Activated naive CD8-positive, alpha-beta T cell (primary cell): ENCODE data around the gene HECTD2.
"Not testable (repeated sequence)": the region's sequence is repeated elsewhere in the genome, so short reads cannot be mapped to it uniquely, and the experiment has no call there.

Experiments used
- H3K27ac Mint-ChIP-seq: one replicate; pipeline ENCODE4 v1.8.0; 2021; ENCODE audit warnings: mixed read lengths
- H3K27me3 Mint-ChIP-seq: one replicate; pipeline ENCODE4 v1.8.0; 2021; ENCODE audit warnings: mixed read lengths
- H3K36me3 Mint-ChIP-seq: one replicate; pipeline ENCODE4 v1.8.0; 2021; ENCODE audit warnings: mixed read lengths
- H3K4me1 Mint-ChIP-seq: one replicate; pipeline ENCODE4 v1.8.0; 2021; ENCODE audit warnings: low read depth, mixed read lengths
- H3K4me3 Mint-ChIP-seq: one replicate; pipeline ENCODE4 v1.8.0; 2021; ENCODE audit warnings: mild to moderate bottlenecking, mixed read lengths
- H3K9me3 Mint-ChIP-seq: one replicate; pipeline ENCODE4 v1.8.0; 2021; ENCODE audit warnings: low read depth, mixed read lengths

Gene HECTD2

GRCh38 chr10:91409869-91410637, at the start of gene HECTD2:
Gene HECTD2, plus strand, starts transcription at chr10:91410344. Its CDS starts 95 bp downstream, at chr10:91410439.
- Mint-ChIP-seq H3K27me3 (peaks cover 4% of the 10 kb centered on the region), H3K36me3 (no peaks in the 10 kb centered on the region), H3K4me3 (peak within 1 kb of the TSS; percentile 91), H3K9me3 (no peaks in the 10 kb centered on the region), H3K27ac (peak within 1 kb of the TSS; percentile 95), H3K4me1 (peaks cover 16% of the 10 kb centered on the region)

- H3K27me3 Mint-ChIP-seq = peaks cover 27% of the 10 kb centered on the region
- no peaks in the 10 kb centered on the region for H3K4me1 Mint-ChIP-seq
- no peak overlapping the region for H3K27ac Mint-ChIP-seq
- peaks cover 9% of the 10 kb centered on the region for H3K9me3 Mint-ChIP-seq
- H3K4me3 Mint-ChIP-seq = no peak overlapping the region
- H3K36me3 Mint-ChIP-seq = no peaks in the 10 kb centered on the region
These were observed 49.7 kb upstream of the HECTD2 start for GRCh38 chr10:91360461-91360860.

- not testable (repeated sequence) for H3K9me3 Mint-ChIP-seq, H3K4me3 Mint-ChIP-seq, H3K27ac Mint-ChIP-seq, H3K36me3 Mint-ChIP-seq, H3K4me1 Mint-ChIP-seq
- peaks cover 15% of the 10 kb centered on the region for H3K27me3 Mint-ChIP-seq
These were observed 44.6 kb upstream of the HECTD2 start for GRCh38 chr10:91365519-91365918.

- Mint-ChIP-seq H3K9me3 (peaks cover 9% of the 10 kb centered on the region), H3K27me3 (peaks cover 7% of the 10 kb centered on the region), H3K36me3 (no peaks in the 10 kb centered on the region), H3K27ac (no peak overlapping the region), H3K4me1 (no peaks in the 10 kb centered on the region), H3K4me3 (no peak overlapping the region)
These were observed 43.4 kb upstream of the HECTD2 start for GRCh38 chr10:91366704-91367103.

- Mint-ChIP-seq H3K9me3 (peaks cover 9% of the 10 kb centered on the region), H3K27ac (no peak overlapping the region), H3K36me3 (no peaks in the 10 kb centered on the region), H3K27me3 (peaks cover 6% of the 10 kb centered on the region), H3K4me3 (no peak overlapping the region), H3K4me1 (no peaks in the 10 kb centered on the region)
These were observed 43.0 kb upstream of the HECTD2 start for GRCh38 chr10:91367127-91367531.

- peaks cover 5% of the 10 kb centered on the region for H3K27me3 Mint-ChIP-seq
- H3K27ac Mint-ChIP-seq = no peak overlapping the region
- H3K9me3 Mint-ChIP-seq = peaks cover 9% of the 10 kb centered on the region
These were observed 42.6 kb upstream of the HECTD2 start for GRCh38 chr10:91367558-91367957.

GRCh38 chr10:91369978-91370589, 40.1 kb upstream of the HECTD2 start:
- H3K27me3 Mint-ChIP-seq, H3K36me3 Mint-ChIP-seq, H3K4me1 Mint-ChIP-seq, H3K27ac Mint-ChIP-seq, H3K9me3 Mint-ChIP-seq, H3K4me3 Mint-ChIP-seq: not testable (repeated sequence)

More at GRCh38 chr10:91367558-91367957, 42.6 kb upstream of the HECTD2 start:
- H3K36me3 Mint-ChIP-seq = no peaks in the 10 kb centered on the region
- H3K4me1 Mint-ChIP-seq = no peaks in the 10 kb centered on the region
- no peak overlapping the region for H3K4me3 Mint-ChIP-seq

GRCh38 chr10:91374052-91374451, 36.1 kb upstream of the HECTD2 start:
- peaks cover 7% of the 10 kb centered on the region for H3K27me3 Mint-ChIP-seq
- H3K27ac Mint-ChIP-seq = no peak overlapping the region
- H3K36me3 Mint-ChIP-seq = peaks cover 9% of the 10 kb centered on the region
- H3K4me1 Mint-ChIP-seq = peaks cover 16% of the 10 kb centered on the region
- no peak overlapping the region for H3K4me3 Mint-ChIP-seq
- H3K9me3 Mint-ChIP-seq = peaks cover 15% of the 10 kb centered on the region

- Mint-ChIP-seq H3K27ac (no peak overlapping the region), H3K9me3 (peaks cover 15% of the 10 kb centered on the region), H3K4me1 (peaks cover 28% of the 10 kb centered on the region), H3K4me3 (no peak overlapping the region), H3K36me3 (peaks cover 14% of the 10 kb centered on the region), H3K27me3 (peaks cover 18% of the 10 kb centered on the region)
These were observed 32.1 kb upstream of the HECTD2 start for GRCh38 chr10:91378061-91378460.

- H3K36me3 Mint-ChIP-seq = peaks cover 5% of the 10 kb centered on the region
- peaks cover 27% of the 10 kb centered on the region for H3K27me3 Mint-ChIP-seq
- H3K4me1 Mint-ChIP-seq = peaks cover 28% of the 10 kb centered on the region
- H3K4me3 Mint-ChIP-seq = no peak overlapping the region
- H3K27ac Mint-ChIP-seq = no peak overlapping the region
- peaks cover 4% of the 10 kb centered on the region for H3K9me3 Mint-ChIP-seq
These were observed 29.3 kb upstream of the HECTD2 start for GRCh38 chr10:91380873-91381256.

- Mint-ChIP-seq H3K9me3 (no peaks in the 10 kb centered on the region), H3K36me3 (peaks cover 5% of the 10 kb centered on the region), H3K27ac (no peak overlapping the region), H3K27me3 (peaks cover 30% of the 10 kb centered on the region), H3K4me3 (no peak overlapping the region), H3K4me1 (peaks cover 28% of the 10 kb centered on the region)
These were observed 28.8 kb upstream of the HECTD2 start for GRCh38 chr10:91381257-91381891.

- no peak overlapping the region for H3K4me3 Mint-ChIP-seq
- no peak overlapping the region for H3K27ac Mint-ChIP-seq
- H3K27me3 Mint-ChIP-seq = peaks cover 29% of the 10 kb centered on the region
- H3K9me3 Mint-ChIP-seq = no peaks in the 10 kb centered on the region
- H3K36me3 Mint-ChIP-seq = no peaks in the 10 kb centered on the region
- peaks cover 9% of the 10 kb centered on the region for H3K4me1 Mint-ChIP-seq
These were observed 24.6 kb upstream of the HECTD2 start for GRCh38 chr10:91385306-91386085.

GRCh38 chr10:91389636-91390512, 20.3 kb upstream of the HECTD2 start:
- peaks cover 7% of the 10 kb centered on the region for H3K4me1 Mint-ChIP-seq
- H3K9me3 Mint-ChIP-seq = no peaks in the 10 kb centered on the region
- H3K4me3 Mint-ChIP-seq = no peak overlapping the region
- H3K36me3 Mint-ChIP-seq = no peaks in the 10 kb centered on the region
- H3K27me3 Mint-ChIP-seq = peaks cover 16% of the 10 kb centered on the region
- no peak overlapping the region for H3K27ac Mint-ChIP-seq

GRCh38 chr10:91390513-91390825, 19.7 kb upstream of the HECTD2 start:
- not testable (repeated sequence) for H3K4me3 Mint-ChIP-seq, H3K36me3 Mint-ChIP-seq, H3K27ac Mint-ChIP-seq, H3K9me3 Mint-ChIP-seq, H3K4me1 Mint-ChIP-seq
- peaks cover 16% of the 10 kb centered on the region for H3K27me3 Mint-ChIP-seq
